SU-DHL-6 (cell line): ENCODE data around the gene INPP5A.

Experiments used
- H2AFZ ChIP-seq: fragments of 200-600 bp; sonication (generic); 2 replicates; pipeline ENCODE4 v1.6.1; 2014; ENCODE audit warnings: low read depth, mild to moderate bottlenecking, moderate library complexity, mixed read lengths, antibody characterized with exemption, low read length; ENCODE audit not compliant: severe bottlenecking
- H3F3A ChIP-seq: fragments of 200-600 bp; shearing (Covaris generic); 2 replicates; pipeline ENCODE4 v1.6.0; 2016; ENCODE audit warnings: antibody characterized with exemption, mild to moderate bottlenecking; ENCODE audit not compliant: insufficient read depth
- H3K27ac ChIP-seq: fragments of 200-600 bp; sonication (generic); 2 replicates; pipeline ENCODE4 v1.5.1; 2016; ENCODE audit warnings: low read depth, mild to moderate bottlenecking, low read length, moderate library complexity, mixed read lengths
- H3K27me3 ChIP-seq: fragments of 200-600 bp; sonication (generic), shearing (Covaris generic); 2 replicates; pipeline ENCODE4 v1.6.0; 2014; ENCODE audit warnings: mild to moderate bottlenecking, low read length
- H3K36me3 ChIP-seq: fragments of 200-600 bp; sonication (generic); 2 replicates; pipeline ENCODE4 v1.6.1; 2014; ENCODE audit warnings: mild to moderate bottlenecking, low read length, mixed read lengths
- H3K4me2 ChIP-seq: fragments of 300-600, 200-600 bp; shearing (Covaris generic), sonication (generic); 2 replicates; pipeline ENCODE4 v1.6.0; 2014; ENCODE audit warnings: low read length, low read depth, mild to moderate bottlenecking; ENCODE audit not compliant: poor library complexity, severe bottlenecking
- H3K4me3 ChIP-seq: fragments of 200-600 bp; sonication (generic); 2 replicates; pipeline ENCODE4 v1.5.1; 2014; ENCODE audit warnings: antibody characterized with exemption, low read length, mild to moderate bottlenecking, mixed read lengths; ENCODE audit not compliant: insufficient read depth, poor library complexity, severe bottlenecking
- H3K79me2 ChIP-seq: fragments of 200-600 bp; sonication (generic); 2 replicates; pipeline ENCODE4 v1.6.1; 2014; ENCODE audit warnings: mild to moderate bottlenecking, low read length, moderate library complexity; ENCODE audit not compliant: insufficient read depth
- H3K9ac ChIP-seq: fragments of 200-600 bp; sonication (generic); 2 replicates; pipeline ENCODE4 v1.7.0; 2014; ENCODE audit warnings: mild to moderate bottlenecking, low read length
- H3K9me2 ChIP-seq: fragments of 200-600 bp; sonication (generic); replicated peaks from 2 replicates; pipeline ENCODE4 v1.6.1; 2014; ENCODE audit warnings: low read length; ENCODE audit not compliant: insufficient read depth
- H3K9me3 ChIP-seq: fragments of 200-600 bp; sonication (generic); 2 replicates; pipeline ENCODE4 v1.6.1; 2014; ENCODE audit warnings: low read length, mixed read lengths; ENCODE audit not compliant: insufficient read depth
- H4K20me1 ChIP-seq: fragments of 200-600 bp; sonication (generic); 2 replicates; pipeline ENCODE4 v1.6.1; 2014; ENCODE audit warnings: low read depth, mild to moderate bottlenecking, antibody characterized with exemption, low read length, moderate library complexity, mixed read lengths
- CTCF ChIP-seq: fragments of 200-600 bp; sonication (generic); IDR thresholded peaks from one replicate; pipeline ENCODE4 v1.5.1; 2017; ENCODE audit warnings: antibody characterized with exemption, mild to moderate bottlenecking, low read length, moderate library complexity; ENCODE audit not compliant: insufficient read depth, poor library complexity, severe bottlenecking
- EZH2phosphoT487 ChIP-seq: fragments of 200-600 bp; sonication (generic), shearing (Covaris generic); conservative IDR thresholded peaks from 2 replicates; pipeline ENCODE4 v1.6.1; 2018; ENCODE audit warnings: mild to moderate bottlenecking, antibody characterized with exemption, low read length, moderate library complexity, mixed read lengths

INPP5A gene

GRCh38 chr10:132498562-132499366 lies 38.8 kb upstream of the INPP5A start:
- no peak overlapping the region for H3K27ac ChIP-seq
- no peaks in the 10 kb centered on the region for H3K79me2 ChIP-seq
- TF ChIP-seq EZH2phosphoT487 (no peak), CTCF (no peak)
- no peak overlapping the region for H2AFZ ChIP-seq
- H3K9ac ChIP-seq = no peak overlapping the region
- no peaks in the 10 kb centered on the region for H3F3A ChIP-seq
- H4K20me1 ChIP-seq = no peaks in the 10 kb centered on the region
- no peaks in the 10 kb centered on the region for H3K9me2 ChIP-seq
- H3K27me3 ChIP-seq = no peaks in the 10 kb centered on the region
- H3K9me3 ChIP-seq = no peaks in the 10 kb centered on the region
- no peak overlapping the region for H3K4me2 ChIP-seq
- H3K4me3 ChIP-seq = no peak overlapping the region
- H3K36me3 ChIP-seq = no peaks in the 10 kb centered on the region

DNA sequence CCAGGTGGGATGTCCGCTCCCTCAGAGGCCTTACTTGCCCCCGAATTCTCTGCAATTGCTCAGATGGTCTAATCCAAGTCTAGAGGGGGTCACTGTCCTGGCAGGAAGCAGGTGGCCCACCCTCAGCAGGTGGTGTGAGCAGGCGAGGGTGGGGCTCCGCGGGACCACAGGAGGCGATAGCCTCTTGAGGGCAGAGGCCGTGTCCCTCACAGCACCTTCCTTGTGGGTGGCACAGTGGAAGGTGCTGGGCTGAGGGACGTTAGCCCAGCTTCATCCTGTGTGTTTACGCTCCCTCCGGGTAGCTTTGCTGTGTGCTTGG lies 38.3 kb upstream of the INPP5A start:
- H3K4me2 ChIP-seq = no peak overlapping the region
- H3K4me3 ChIP-seq = no peak overlapping the region
- H3K9me2 ChIP-seq = no peaks in the 10 kb centered on the region
- no peak overlapping the region for H3K9ac ChIP-seq
- no peaks in the 10 kb centered on the region for H3K27me3 ChIP-seq
- H3F3A ChIP-seq = no peaks in the 10 kb centered on the region
- no peak overlapping the region for H3K27ac ChIP-seq
- TF ChIP-seq EZH2phosphoT487 (no peak), CTCF (no peak)
- no peaks in the 10 kb centered on the region for H4K20me1 ChIP-seq
- H3K79me2 ChIP-seq = no peaks in the 10 kb centered on the region
- no peaks in the 10 kb centered on the region for H3K9me3 ChIP-seq
- no peak overlapping the region for H2AFZ ChIP-seq
- H3K36me3 ChIP-seq = no peaks in the 10 kb centered on the region

GRCh38 chr10:132500781-132501415 lies 36.7 kb upstream of the INPP5A start:
- Histone ChIP-seq H3K9ac (no peak overlapping the region), H3K27ac (no peak overlapping the region), H3K9me2 (no peaks in the 10 kb centered on the region), H3F3A (no peaks in the 10 kb centered on the region), H3K4me2 (no peak overlapping the region), H3K27me3 (no peaks in the 10 kb centered on the region), H3K36me3 (no peaks in the 10 kb centered on the region), H3K79me2 (no peaks in the 10 kb centered on the region), H3K4me3 (no peak overlapping the region), H4K20me1 (no peaks in the 10 kb centered on the region), H2AFZ (no peak overlapping the region), H3K9me3 (no peaks in the 10 kb centered on the region)
- TF ChIP-seq EZH2phosphoT487 (no peak), CTCF (no peak)
